Measurements from ENCODE around the gene LEKR1.

LEKR1 gene

GRCh38 chr3:157086775-157087174, 260.6 kb downstream of the LEKR1 start:
- no peak for DNase-seq

- no peak for DNase-seq
These were observed 261.2 kb downstream of the LEKR1 start for GRCh38 chr3:157087373-157087772.

- DNase-seq, result no peak
These were observed 261.8 kb downstream of the LEKR1 start for GRCh38 chr3:157087780-157088600.

- DNase-seq, result no peak
These were observed 262.7 kb downstream of the LEKR1 start for GRCh38 chr3:157088601-157089454.

GRCh38 chr3:157089455-157090221, 263.5 kb downstream of the LEKR1 start:
- DNase-seq, result no peak

- no peak for DNase-seq
These were observed 265.1 kb downstream of the LEKR1 start for GRCh38 chr3:157091083-157091833.

- DNase-seq, result no peak
These were observed 266.1 kb downstream of the LEKR1 start for GRCh38 chr3:157092230-157092629.

GRCh38 chr3:157093096-157093495, 266.9 kb downstream of the LEKR1 start:
- DNase-seq, result no peak

GRCh38 chr3:157094301-157094700, 268.1 kb downstream of the LEKR1 start:
- no peak for DNase-seq

- DNase-seq, result no peak
These were observed 268.8 kb downstream of the LEKR1 start for GRCh38 chr3:157094751-157095480.
